ENCODE measurements around the gene ZFYVE21. TPM values are rescaled to one million over a fixed set of nuclear protein-coding genes. Genes with fewer than 3 reads are reported as not detected.

The ZFYVE21 gene
- total RNA-seq, 1 experiment from 2014 or later, result 31.3 TPM

DNA sequence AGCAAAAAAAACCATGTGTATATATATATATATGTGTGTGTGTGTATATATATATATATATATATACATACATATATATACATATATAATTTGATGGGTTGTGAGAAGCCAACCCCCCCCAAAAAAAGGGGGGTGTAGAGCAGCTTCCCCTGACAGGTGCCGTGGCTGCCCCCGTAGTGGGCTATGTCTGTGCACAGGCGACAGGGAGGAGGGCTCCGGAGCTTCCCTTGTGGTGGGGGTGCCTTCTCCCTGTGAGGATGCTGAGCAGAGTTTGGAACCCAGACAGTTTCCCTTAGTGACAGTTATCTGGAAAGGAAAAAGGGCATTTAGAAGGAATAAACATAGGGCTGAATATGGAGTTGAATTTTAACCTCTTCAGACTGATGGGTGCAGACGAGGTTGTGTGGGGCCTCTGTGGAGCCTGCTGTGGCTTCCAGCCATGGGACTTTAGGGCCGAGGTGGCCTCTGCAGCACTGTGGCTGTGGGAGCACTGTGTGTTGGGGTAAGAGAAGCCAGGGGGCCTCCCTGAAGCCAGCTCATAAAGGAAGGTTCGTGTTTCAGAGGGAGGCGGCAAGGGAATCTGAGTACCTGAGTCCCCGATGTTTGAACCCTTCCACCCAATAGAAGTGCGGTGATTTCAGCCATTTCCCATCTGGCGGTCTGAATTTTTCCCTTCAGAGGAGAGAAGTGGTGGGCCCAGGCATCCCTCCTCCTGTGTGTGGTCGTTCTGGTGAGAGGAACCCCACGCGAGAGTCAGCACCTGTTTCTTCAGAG, 20.1 kb upstream of the ZFYVE21 start:
- intact Hi-C loops (cut with micrococcal nuclease), result no loop called here
- peaks cover 7% of the 10 kb centered on the region; the same call in 1 of the 2 replicates for H3K79me2 ChIP-seq (ENCODE audit: insufficient read depth, low read length)
- H3K27me3 ChIP-seq (ENCODE audit: insufficient read depth, low read length), result no peaks in the 10 kb centered on the region
- H4K20me1 ChIP-seq (ENCODE audit: insufficient read depth), result no peaks in the 10 kb centered on the region
- ChIA-PET POLR2A (no interaction called here), CTCF (no interaction called here), RAD21 (ENCODE audit: low non-redundant PET in 1 of 2, low total read pairs in 2 of 2, uncharacterized antibody in 2 of 2, unreplicated experiment in 2 of 2) (no interaction called here)
- peaks cover 4 to 7% of the 10 kb centered on the region in 2 experiments; a peak in 3 of 4 replicates for H3K36me3 ChIP-seq (ENCODE audit: control insufficient read depth in 1 of 2, insufficient read depth in 2 of 2, low read length in 2 of 2)
- H3K9me3 ChIP-seq (ENCODE audit: control insufficient read depth in 1 of 2, insufficient read depth in 1 of 2, low read depth in 1 of 2, low read length in 2 of 2), result no peaks in the 10 kb centered on the region
- no TSS peak for BruUV-seq (replicated peaks)
- H3K4me2 ChIP-seq (ENCODE audit: low read length), result no peak overlapping the region
- TF ChIP-seq, protein P1, sequence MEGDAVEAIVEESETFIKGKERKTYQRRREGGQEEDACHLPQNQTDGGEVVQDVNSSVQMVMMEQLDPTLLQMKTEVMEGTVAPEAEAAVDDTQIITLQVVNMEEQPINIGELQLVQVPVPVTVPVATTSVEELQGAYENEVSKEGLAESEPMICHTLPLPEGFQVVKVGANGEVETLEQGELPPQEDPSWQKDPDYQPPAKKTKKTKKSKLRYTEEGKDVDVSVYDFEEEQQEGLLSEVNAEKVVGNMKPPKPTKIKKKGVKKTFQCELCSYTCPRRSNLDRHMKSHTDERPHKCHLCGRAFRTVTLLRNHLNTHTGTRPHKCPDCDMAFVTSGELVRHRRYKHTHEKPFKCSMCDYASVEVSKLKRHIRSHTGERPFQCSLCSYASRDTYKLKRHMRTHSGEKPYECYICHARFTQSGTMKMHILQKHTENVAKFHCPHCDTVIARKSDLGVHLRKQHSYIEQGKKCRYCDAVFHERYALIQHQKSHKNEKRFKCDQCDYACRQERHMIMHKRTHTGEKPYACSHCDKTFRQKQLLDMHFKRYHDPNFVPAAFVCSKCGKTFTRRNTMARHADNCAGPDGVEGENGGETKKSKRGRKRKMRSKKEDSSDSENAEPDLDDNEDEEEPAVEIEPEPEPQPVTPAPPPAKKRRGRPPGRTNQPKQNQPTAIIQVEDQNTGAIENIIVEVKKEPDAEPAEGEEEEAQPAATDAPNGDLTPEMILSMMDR (IDR thresholded peaks at IDR 0.05 in 2 of 3, conservative IDR thresholded peaks at IDR 0.05 in 1 of 3; ENCODE audit: borderline replicate concordance in 1 of 3, insufficient read depth in 1 of 3, low read depth in 2 of 3, low read length in 2 of 3), result no peak
- no peak for TF ChIP-seq TCF7L2 (IDR thresholded peaks at IDR 0.05; ENCODE audit: borderline replicate concordance, extremely low read depth, insufficient read depth, insufficient read length)
- TF ChIP-seq EZH2 (IDR thresholded peaks at IDR 0.05), result no peak
- no peak for TF ChIP-seq SP1 (IDR thresholded peaks at IDR 0.05; ENCODE audit: low read depth)
- TF ChIP-seq, protein P2, sequence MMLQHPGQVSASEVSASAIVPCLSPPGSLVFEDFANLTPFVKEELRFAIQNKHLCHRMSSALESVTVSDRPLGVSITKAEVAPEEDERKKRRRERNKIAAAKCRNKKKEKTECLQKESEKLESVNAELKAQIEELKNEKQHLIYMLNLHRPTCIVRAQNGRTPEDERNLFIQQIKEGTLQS (IDR thresholded peaks at IDR 0.05), result no peak
- no peak for TF ChIP-seq RAD21 (IDR thresholded peaks at IDR 0.05; ENCODE audit: low read depth)
- no peak for TF ChIP-seq EGR1 (IDR thresholded peaks at IDR 0.05; ENCODE audit: low read depth)
- TF ChIP-seq, protein P3, sequence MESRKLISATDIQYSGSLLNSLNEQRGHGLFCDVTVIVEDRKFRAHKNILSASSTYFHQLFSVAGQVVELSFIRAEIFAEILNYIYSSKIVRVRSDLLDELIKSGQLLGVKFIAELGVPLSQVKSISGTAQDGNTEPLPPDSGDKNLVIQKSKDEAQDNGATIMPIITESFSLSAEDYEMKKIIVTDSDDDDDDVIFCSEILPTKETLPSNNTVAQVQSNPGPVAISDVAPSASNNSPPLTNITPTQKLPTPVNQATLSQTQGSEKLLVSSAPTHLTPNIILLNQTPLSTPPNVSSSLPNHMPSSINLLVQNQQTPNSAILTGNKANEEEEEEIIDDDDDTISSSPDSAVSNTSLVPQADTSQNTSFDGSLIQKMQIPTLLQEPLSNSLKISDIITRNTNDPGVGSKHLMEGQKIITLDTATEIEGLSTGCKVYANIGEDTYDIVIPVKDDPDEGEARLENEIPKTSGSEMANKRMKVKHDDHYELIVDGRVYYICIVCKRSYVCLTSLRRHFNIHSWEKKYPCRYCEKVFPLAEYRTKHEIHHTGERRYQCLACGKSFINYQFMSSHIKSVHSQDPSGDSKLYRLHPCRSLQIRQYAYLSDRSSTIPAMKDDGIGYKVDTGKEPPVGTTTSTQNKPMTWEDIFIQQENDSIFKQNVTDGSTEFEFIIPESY (IDR thresholded peaks at IDR 0.05; ENCODE audit: extremely low read depth, insufficient replicate concordance, low read length), result no peak
- TF ChIP-seq YY1 (IDR thresholded peaks at IDR 0.05; ENCODE audit: extremely low read depth, insufficient replicate concordance, low read depth, low read length), result no peak
- no peak for TF ChIP-seq SRF (IDR thresholded peaks at IDR 0.05; ENCODE audit: low read depth)
- TF ChIP-seq FOSL1 (IDR thresholded peaks at IDR 0.05; ENCODE audit: low read depth), result no peak
- TF ChIP-seq CEBPB (IDR thresholded peaks at IDR 0.05; ENCODE audit: low read depth), result no peak
- TF ChIP-seq, protein P4, sequence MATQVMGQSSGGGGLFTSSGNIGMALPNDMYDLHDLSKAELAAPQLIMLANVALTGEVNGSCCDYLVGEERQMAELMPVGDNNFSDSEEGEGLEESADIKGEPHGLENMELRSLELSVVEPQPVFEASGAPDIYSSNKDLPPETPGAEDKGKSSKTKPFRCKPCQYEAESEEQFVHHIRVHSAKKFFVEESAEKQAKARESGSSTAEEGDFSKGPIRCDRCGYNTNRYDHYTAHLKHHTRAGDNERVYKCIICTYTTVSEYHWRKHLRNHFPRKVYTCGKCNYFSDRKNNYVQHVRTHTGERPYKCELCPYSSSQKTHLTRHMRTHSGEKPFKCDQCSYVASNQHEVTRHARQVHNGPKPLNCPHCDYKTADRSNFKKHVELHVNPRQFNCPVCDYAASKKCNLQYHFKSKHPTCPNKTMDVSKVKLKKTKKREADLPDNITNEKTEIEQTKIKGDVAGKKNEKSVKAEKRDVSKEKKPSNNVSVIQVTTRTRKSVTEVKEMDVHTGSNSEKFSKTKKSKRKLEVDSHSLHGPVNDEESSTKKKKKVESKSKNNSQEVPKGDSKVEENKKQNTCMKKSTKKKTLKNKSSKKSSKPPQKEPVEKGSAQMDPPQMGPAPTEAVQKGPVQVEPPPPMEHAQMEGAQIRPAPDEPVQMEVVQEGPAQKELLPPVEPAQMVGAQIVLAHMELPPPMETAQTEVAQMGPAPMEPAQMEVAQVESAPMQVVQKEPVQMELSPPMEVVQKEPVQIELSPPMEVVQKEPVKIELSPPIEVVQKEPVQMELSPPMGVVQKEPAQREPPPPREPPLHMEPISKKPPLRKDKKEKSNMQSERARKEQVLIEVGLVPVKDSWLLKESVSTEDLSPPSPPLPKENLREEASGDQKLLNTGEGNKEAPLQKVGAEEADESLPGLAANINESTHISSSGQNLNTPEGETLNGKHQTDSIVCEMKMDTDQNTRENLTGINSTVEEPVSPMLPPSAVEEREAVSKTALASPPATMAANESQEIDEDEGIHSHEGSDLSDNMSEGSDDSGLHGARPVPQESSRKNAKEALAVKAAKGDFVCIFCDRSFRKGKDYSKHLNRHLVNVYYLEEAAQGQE (IDR thresholded peaks at IDR 0.05; ENCODE audit: low read depth), result no peak
- TF ChIP-seq ZNF274 (IDR thresholded peaks at IDR 0.05; ENCODE audit: low read depth, low read length), result no peak
- no peak for TF ChIP-seq JUND (IDR thresholded peaks at IDR 0.05)
- no peaks in the 10 kb centered on the region for H3K4me1 ChIP-seq (ENCODE audit: control insufficient read depth in 1 of 2, insufficient read depth in 2 of 2, low read length in 2 of 2)
- ATAC-seq, result no peak
- H3K9me2 ChIP-seq (ENCODE audit: insufficient read depth), result no peaks in the 10 kb centered on the region
- no peak overlapping the region for H2AFZ ChIP-seq (ENCODE audit: low read depth, low read length, poor library complexity, severe bottlenecking)
- H3K9ac ChIP-seq (ENCODE audit: low read length), result no peak overlapping the region
- H3K27ac ChIP-seq (ENCODE audit: low read depth, low read length), result no peak overlapping the region
- H3K4me3 ChIP-seq (replicated peaks in 1 of 2; ENCODE audit: low read depth in 1 of 2, low read length in 2 of 2), result no peak overlapping the region
- DNase-seq (ENCODE audit: low read depth, low spot score), result no peak
